Mesenteric fat pad (tissue), 1 donor: ENCODE data around the gene KLHL17. TPM values are rescaled to one million over a fixed set of nuclear protein-coding genes. Genes with fewer than 3 reads are reported as not detected.

Experiments used
- DNase-seq: peaks from one replicate; pipeline ENCODE4 v3.0.0-alpha.2; 2020; ENCODE audit warnings: low spot score
- long read RNA-seq: library from polyadenylated mRNA; unstranded; transcript quantifications from one replicate; pipeline ENCODE4 v2.0.0, GENCODE V29; 2020
- total RNA-seq: library from RNA; stranded (reverse); fragmentation: NEBNext Ultra II Directional; extraction: Animal tissue kit (Norgen Biotek cat#: 25700); gene quantifications from one replicate; pipeline ENCODE4 v1.2.1, GENCODE V29; 2021
- donor health status: DM: yes; HTN: yes; CAD: no.

Gene KLHL17
- 8.8 TPM for total RNA-seq
- long read RNA-seq, partial matches to known transcripts: 2 of 6 reads
- long read RNA-seq, other reads (novel, unspliced or antisense): 4 of 6 reads

DNA sequence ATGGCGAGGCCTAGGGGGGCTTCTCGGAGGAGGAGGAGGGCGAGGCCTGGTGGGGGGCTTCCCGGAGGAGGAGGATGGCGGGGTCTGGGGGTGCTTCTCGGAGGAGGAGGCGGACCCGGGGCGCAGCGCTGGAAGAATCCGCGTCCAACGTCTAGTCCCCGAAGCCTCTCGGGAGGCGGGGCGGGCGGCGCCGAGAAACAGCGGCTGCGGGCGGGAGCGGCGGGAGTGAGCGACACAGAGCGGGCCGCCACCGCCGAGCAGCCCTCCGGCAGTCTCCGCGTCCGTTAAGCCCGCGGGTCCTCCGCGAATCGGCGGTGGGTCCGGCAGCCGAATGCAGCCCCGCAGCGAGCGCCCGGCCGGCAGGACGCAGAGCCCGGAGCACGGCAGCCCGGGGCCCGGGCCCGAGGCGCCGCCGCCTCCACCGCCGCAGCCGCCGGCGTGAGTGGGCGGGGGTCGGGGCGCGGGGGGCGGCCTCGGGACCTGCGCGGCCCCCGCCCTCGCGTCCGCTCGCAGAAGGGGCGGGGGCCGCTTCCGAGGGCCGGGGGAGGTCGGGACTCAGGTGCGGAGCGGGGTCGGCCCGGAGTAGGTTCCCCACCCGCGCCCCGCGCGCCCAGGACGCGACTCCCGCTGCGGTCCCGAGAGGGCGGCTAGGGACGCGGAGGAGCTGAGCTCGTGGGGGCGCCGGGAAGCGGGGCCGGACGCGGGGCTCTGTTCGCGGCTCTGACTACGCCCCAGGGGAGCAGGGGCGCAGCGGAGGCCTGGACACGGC is at the start of gene KLHL17:
KLHL17 (plus strand) TSS at position 222 of the 769 bp plus-strand sequence; CDS start at position 332, 110 bp downstream.
- DNase-seq: no peak

DNA sequence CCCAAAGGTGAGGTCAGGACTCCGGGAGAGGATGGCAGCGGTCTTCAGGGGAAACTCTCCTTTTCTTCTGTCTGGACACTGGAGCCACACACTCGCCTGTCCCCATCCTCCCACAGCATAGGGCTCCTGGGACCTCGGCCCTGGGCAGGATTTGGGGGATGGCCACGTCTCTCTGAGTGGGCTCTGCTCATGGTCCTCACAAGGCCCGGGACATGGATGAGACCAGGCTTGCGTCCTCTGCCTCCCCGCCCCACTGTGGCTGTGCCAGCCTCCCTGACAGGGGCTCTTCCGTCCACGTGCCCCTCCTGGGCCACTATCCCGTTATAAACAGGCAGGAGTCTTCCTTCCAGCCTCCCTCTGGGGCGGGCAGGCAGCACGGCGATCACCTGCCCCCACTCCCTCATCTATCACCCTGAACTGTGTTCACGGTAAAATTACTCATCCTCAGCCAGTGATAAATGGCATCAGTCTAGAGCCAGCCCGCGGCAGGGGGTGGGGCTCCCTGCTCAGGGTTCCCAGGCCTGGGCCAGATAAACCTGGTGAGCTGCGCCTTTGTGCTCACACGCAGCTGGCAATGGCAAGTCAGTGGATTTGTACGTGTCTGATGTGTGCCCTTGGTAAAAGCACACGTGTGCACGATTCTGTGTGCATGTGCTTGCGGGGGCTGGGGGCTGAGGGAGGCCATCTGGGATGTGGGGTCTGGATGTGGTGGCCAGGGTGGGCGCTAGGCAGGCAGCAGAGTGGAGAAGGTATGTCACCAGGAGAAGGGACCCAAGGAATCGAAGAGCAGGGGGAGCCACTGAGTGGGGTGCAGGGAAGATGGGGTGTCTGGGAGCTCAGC is 49.3 kb upstream of the KLHL17 start:
- DNase-seq: peak; percentile 84

DNA sequence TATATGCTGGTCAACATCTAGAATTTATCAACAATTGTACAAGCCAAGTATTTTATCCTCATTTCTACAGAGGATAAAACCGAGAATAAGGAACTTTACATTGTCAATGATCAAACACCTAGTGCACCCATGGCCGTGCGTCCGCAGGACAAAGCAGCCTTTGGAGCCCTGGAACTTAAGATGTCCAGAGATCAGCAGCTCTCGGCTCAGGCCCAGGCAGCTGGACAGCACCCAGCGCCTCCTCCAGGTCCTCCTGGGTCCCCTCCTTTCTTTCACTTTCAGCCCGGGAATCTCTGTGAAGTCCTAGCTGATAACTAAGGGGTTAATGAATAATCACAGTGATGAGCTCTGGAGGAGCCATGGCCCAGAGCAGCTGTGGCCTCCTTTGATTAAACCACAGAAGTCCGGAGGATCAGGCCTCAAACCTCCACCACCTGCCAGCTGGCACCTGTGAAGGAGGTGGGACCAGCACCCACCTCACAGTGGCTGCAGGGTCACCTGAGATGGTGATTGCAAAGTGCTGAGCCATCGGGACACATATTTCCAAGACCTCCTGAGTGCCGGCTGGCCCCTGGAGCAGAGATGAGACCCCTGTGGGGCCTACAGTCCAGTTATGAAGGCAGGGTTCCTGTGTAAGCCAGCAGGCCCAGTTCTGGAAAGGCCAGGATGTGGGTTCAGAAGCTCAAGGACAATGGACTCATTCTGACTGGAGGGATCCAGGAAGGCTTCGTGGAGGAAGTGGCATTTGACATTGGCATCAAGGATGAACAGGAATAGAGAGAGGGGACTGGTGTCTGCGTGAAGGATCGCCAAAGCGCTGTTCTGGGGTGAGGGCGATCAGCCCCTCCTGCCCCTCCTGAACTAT is 48.3 kb upstream of the KLHL17 start:
- peak; percentile 74 for DNase-seq

DNA sequence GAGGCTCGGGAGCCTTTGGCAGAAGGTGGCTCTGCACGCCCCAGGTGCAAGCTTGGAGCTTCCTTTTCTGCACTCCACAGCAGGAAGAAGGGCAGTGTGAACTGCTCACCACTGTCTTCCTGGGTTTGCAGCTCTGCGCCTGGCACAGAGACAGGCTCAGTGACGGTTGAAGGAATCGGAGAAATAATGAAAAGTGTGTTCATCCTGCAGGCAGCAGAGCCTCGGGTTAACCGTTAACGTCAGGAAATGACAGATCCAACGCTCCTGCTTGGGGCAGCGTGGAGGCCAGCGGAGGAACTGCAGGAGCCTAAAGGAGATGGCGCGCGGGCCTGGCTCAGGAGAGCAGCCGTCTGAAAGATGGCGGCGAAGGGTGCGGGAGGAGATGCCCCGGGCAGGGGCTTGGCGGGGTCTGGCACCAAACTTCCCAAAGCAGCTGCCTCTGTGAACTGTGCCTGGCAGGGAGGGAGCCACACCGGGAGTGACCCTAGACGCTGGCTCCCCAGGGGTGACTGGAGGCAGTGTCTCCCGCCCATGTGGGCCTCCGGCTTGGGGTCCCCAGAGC is 47.6 kb upstream of the KLHL17 start:
- peak; percentile 89 for DNase-seq

DNA sequence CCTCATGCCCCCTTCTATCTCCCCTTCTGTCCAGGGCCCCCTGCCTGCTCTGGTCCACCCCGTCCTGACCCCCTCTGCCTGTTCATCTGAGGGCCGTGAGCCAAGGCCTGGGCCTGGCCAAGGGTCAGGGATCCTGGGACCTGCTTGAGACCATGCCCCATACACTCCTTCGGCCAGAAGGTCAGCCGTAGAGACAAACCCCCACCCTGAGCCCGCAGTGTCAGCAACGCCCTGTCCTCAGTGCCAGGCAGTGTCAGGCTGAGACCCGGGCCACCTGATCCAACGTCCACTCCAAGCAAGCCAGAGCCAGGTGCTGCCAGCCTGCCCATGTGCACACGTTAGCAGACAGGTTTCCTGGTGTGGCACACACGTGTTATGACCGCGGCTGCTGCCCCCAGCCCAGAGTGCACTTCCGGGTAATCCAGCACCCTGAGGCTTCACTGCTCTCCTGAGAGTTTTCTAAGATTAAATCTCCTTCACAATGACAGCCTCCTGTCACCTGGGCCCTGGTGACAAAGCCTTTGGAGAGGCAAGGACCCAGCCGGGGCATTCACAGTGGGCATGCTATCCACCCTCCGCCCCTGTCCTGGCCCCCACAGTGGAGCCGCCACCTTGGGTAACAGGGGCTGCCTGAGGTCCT is 46.8 kb upstream of the KLHL17 start:
- no peak for DNase-seq

DNA sequence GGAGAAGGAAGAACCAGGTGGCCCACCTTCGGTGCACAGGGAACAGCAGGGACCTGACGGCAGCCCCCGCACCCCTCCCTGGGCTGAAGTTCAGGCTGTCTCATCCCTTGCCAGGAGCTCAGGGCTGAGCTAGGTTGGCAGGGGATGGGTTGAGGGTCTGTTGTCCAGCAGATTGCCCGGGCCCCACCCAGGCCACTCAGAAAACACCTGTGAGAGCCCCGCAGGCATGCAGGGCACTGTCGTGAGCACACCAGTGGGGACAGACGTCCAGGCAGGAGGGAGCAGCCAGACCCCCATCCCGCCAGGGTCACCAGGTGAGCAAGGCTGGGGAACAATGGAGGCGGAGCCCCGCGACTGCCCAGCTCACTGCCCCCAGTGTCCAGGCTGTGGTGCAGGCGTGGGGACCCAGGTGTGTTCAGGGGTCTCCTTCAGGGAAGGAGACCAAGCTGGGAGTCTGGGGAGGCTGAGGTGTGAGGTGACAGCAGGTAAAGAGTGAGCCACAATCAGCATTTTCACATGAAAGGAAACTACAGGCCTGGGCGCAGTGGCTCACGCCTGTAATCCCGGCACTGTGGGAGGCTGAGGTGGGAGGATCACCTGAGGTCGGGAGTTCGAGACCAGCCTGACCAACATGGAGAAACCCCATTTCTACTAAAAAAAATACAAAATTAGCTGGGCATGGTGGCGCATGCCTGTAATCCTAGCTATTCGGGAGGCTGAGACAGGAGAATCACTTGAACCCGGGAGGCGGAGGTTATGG is 46.1 kb upstream of the KLHL17 start:
- no peak for DNase-seq

DNA sequence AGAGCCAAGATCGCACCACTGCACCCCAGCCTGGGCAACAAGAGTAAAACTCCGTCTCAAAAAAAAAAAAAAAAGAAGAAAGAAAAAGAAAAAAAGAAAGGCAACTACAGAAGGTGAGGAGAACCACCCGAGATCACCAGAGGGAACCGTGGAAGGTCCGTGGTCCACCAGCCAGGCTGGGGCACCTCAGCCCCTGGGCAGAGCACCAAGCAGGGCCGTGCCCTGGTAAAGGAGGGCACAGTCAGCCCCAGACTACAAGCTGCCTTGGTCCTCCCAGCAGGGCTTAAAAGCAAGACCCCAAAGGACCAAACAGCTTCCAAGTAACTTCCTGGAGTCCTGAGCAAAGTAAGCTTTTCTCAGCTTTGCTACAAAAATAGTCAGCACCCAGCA is 45.5 kb upstream of the KLHL17 start:
- no peak for DNase-seq

DNA sequence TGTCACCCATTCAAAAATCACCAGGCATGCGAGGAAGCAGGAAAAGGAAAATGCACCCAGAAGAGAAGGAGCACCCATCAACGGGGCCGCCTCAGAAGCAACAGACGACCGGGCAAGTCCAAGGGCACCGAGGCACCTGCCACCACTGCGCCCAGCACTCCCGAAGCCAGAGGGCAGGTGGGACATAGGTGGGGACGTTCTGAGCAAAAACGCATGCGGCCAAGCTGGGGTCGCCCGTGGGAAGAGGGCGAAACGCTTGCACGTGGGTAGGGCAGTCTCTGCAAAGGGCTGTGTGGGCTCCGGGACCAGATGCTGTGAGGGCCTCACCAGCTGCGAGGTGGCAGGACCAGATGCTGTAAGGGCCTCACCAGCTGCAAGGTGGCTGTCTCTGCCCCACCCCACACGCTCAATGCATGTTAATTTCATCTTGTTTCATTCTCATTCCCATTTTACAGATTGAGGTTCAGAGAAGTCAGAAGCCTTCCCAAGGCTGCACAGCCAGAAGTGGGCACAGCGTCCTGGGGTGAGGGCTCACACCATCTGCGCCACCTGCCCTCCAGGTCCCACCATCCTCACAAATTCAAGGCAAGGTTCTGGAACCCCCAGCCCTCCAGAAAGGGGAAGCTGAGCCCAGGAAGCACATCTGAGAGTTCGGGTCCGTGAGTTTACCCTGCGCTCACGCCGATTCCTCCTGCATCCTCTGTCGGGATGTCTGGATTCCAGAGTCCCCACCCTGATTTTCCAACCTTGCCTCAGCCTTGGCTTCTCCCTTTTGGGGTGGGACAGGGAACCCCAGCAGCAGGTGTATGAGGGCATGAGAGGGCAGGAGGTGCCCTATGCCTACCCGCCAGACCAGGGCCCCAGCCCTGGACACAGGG is 44.9 kb upstream of the KLHL17 start:
- no peak for DNase-seq

DNA sequence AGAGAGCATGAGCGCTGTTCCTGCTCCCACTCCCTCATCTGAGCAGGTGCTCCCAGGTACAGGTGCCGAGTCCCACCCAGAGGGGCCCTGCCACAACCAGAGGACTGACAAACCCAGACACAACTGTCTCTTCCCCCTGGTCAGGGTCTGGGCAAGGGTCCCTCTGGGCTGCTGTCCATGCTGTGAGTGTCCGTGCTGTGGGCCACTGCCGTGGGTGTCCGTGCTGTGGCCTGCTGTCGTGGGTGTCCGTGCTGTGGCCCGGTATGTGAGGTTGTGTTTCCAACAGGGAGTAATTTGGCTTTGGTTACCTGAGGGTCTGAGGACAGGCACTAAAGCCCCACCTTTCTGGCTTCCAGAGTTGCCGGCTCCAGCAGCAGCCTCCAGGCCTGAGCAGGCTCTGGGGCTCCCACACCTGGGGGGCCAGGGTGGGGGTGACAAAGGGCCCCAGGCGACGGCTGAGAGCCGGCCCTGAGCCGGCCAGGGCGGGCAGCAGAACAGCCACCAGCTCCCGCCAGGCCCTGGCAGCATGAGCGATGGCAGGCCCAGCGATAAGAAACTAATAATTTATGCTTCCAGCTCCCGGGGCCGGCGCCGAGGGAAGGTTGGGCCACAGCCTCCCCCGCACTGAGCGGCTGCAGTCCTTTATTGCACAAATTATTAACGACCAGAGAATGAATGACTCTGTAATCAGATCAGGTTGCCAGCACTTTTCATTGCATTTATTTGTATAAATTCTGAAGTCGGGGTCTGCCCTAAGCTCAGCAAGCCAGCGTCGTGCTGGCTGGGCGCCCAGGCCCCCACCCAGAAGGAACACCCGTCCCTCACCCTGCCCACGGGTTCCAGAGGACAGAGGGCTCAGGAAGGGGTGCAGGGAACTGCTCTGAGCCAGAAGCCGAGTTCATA is 44.0 kb upstream of the KLHL17 start:
- DNase-seq: no peak

DNA sequence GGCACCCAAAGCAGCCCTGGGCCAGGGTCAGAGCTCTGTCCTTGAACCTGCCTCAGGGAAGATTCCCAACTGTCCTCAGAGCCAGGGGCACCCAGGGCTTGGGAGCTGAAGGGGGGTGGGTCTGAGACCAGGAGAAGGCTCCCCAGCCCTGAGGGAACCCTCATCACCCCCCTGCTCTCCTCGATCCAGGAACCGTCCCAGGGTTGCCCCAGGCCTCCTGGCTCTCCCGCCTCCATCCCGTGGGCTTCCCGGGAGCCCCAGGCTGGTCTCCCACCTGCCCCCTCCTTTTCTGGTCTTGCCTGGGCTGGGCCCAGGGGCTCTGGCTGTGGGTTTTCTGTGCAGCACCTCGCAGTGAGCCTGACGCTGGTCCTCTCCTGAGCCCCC is 43.3 kb upstream of the KLHL17 start:
- no peak for DNase-seq

DNA sequence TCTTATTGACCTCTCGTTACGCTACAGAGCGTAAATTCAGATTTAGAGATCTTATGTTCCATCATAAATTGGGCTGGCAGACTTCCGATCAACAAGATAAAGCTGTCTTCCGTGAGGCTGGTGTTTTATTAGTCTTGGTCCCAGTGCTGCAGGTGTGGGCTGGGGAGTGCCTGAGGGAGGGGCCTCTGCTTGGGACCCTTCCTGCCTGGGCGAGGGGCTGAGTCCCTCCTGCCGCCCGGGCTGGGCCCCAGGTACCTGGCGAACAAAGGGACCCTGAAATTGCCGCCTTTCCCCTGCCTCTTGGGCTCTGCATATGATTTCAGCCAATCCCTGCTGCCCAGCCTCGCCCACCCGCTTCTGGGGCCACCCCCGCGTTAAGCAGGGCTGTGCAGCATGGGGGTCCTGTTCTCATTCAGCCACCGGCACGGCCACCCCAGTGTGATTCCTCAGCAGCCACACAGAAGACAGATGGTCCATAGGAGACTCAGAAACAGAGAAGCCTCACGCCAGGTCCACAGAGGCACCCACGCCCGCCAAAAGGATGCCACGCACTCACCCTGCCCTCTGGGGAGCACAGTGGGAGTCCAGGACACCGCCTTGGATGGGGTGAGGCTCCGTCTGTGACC is 42.8 kb upstream of the KLHL17 start:
- no peak for DNase-seq

DNA sequence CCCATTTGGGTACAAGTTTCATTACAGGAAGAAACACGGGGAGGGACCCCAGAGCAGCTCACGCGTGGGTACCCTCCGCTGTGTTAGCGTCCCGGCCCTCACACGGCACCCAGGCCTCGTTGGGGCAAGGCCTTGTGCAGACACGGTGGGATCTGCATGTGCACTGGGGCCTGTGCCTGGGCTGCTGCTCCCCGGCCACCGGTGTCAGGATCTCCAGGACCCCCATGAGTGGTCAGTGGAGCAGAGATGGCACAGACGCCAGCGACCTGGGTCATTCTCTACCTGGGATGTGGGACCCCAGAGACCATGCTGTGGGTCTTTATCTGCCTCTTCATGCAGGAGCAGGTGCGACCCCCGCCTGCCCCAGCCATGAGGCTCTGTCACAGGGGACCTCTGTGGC is 42.0 kb upstream of the KLHL17 start:
- DNase-seq: no peak

DNA sequence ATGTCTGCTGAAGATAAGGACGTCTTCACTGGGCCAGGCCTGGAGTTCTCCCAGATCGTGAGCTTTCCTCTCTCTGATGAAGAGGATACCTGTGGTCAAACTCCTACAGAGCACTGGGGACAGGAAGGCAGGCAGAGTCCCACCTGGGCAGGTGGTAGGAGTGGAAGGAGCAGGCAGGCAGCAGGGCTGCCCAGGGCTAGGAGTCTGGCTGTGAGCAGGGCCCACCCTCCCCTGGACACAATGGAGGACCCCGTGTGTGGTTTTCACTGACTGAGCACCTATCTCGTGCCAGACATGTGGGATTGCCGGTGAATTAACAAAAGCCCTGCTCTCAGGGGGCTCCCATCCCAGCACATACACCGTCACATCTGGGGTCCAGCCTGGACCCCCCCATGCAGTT is 41.5 kb upstream of the KLHL17 start:
- no peak for DNase-seq

DNA sequence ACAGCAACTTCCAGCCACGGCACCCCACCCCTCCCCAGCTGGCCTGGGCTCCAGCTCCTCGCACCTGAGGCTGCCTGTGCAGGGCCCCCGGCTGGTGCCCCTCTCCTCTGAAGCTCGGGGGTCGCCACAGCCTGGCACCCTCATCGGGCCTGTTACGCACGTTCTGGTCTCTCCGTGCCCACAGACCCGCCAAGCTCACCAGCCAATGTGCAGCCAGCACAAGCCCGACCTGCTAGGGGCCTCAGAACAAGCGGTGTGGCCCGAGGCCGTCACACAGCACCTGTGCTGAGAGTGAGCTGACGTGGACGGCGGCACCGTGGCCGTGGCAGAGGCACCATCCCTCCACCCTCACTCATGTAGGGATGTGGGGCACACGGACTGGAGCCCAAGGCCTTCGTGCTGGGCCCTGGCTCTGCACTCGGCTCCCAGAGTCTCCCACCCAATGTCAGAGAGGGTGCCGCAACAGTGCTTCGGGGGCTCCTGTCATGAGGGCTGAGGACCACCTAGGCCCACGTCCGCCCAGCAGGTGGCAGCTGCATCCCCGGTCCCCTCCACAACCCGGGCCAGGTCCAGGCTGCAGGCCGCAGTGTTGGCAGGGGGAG is 41.0 kb upstream of the KLHL17 start:
- no peak for DNase-seq

DNA sequence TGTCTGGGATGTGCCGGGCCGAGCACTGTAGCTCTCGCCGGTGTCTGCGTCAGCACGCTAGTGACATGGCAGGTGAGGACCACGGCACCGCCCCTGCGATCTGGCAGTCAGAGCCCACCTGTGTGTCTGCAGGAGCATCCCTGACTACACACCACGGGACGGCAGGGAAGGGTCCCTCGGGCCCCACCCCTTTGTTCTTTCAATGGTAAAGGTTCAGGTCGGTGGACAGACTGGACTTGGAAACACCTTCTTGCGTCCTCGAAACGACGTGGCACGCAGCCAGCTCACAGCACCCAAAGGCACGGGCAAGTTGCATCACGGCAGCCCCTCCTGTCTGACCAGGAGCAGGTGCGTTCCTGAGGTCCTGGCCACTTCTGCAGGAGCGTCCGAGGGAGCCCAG is 40.4 kb upstream of the KLHL17 start:
- no peak for DNase-seq

DNA sequence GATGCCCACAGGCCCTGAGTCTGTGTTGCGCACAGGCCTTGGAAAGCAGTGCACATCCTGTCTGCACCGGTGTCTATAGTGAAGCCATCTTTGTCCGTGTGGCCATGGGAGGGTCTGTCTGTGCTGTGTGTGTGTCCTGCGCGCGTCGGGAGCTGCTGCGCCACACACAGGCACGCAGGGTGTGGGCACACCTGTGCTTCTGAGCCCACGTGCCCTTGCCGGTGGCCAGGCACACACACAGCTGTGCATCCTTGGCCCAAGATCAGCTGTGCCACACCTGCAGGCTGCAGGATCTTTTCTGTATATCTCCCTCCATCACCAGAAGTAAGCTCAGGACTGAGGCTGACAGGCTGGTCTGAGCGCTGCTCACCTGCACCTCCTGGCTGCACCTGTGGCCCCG is 39.9 kb upstream of the KLHL17 start:
- DNase-seq: no peak
